GM19468 (cell line): Measurements from ENCODE around the gene UQCRC1.

Experiments used
- ATAC-seq: cut with Tn5 transposase; IDR thresholded peaks from one replicate; pipeline ENCODE4 v1.9.1; 2021; ENCODE audit warnings: mild to moderate bottlenecking, moderate library complexity, moderate number of reproducible peaks; ENCODE audit not compliant: unreplicated experiment; ENCODE audit errors: extremely low read depth

The UQCRC1 gene

GRCh38 chr3:48600711-48601621, 8.5 kb downstream of the UQCRC1 start:
- no peak for ATAC-seq

- no peak for ATAC-seq
These were observed 9.7 kb downstream of the UQCRC1 start for GRCh38 chr3:48599509-48600285.

GRCh38 chr3:48599077-48599501, 10.4 kb downstream of the UQCRC1 start:
- no peak for ATAC-seq

GRCh38 chr3:48598323-48599076, 10.9 kb downstream of the UQCRC1 start:
- ATAC-seq: no peak

- ATAC-seq: no peak
These were observed 12.0 kb downstream of the UQCRC1 start for GRCh38 chr3:48597408-48597800.

GRCh38 chr3:48596676-48597407, 12.6 kb downstream of the UQCRC1 start:
- no peak for ATAC-seq

- no peak for ATAC-seq
These were observed 13.3 kb downstream of the UQCRC1 start for GRCh38 chr3:48596157-48596556.

GRCh38 chr3:48595526-48596121, 13.8 kb downstream of the UQCRC1 start:
- no peak for ATAC-seq

GRCh38 chr3:48595075-48595525, 14.3 kb downstream of the UQCRC1 start, which contains the start of gene COL7A1:
COL7A1 (minus strand) TSS chr3:48595329; CDS start chr3:48595159, 170 bp downstream.
- ATAC-seq: no peak

GRCh38 chr3:48594417-48595049, 14.9 kb downstream of the UQCRC1 start:
- ATAC-seq: no peak

- ATAC-seq: no peak
These were observed 16.1 kb downstream of the UQCRC1 start for GRCh38 chr3:48593337-48593736.

GRCh38 chr3:48592519-48593087, 16.8 kb downstream of the UQCRC1 start:
- ATAC-seq: no peak

- ATAC-seq: no peak
These were observed 17.4 kb downstream of the UQCRC1 start for GRCh38 chr3:48591886-48592518.

- no peak for ATAC-seq
These were observed 18.0 kb downstream of the UQCRC1 start for GRCh38 chr3:48591436-48591835.

GRCh38 chr3:48588230-48588629, 21.2 kb downstream of the UQCRC1 start:
- ATAC-seq: no peak

GRCh38 chr3:48587686-48588085, 21.8 kb downstream of the UQCRC1 start:
- ATAC-seq: no peak

GRCh38 chr3:48585411-48585810, 24.0 kb downstream of the UQCRC1 start:
- no peak for ATAC-seq

GRCh38 chr3:48584836-48585235, 24.6 kb downstream of the UQCRC1 start:
- no peak for ATAC-seq
